ENCODE measurements around the gene CTTNBP2NL. TPM values are rescaled to one million over a fixed set of nuclear protein-coding genes. Genes with fewer than 3 reads are reported as not detected.

The CTTNBP2NL gene
- total and polyA plus RNA-seq, 2 of the 4 experiments (the other 2 are of a cell fraction), result 12.4 to 22.0 TPM

DNA sequence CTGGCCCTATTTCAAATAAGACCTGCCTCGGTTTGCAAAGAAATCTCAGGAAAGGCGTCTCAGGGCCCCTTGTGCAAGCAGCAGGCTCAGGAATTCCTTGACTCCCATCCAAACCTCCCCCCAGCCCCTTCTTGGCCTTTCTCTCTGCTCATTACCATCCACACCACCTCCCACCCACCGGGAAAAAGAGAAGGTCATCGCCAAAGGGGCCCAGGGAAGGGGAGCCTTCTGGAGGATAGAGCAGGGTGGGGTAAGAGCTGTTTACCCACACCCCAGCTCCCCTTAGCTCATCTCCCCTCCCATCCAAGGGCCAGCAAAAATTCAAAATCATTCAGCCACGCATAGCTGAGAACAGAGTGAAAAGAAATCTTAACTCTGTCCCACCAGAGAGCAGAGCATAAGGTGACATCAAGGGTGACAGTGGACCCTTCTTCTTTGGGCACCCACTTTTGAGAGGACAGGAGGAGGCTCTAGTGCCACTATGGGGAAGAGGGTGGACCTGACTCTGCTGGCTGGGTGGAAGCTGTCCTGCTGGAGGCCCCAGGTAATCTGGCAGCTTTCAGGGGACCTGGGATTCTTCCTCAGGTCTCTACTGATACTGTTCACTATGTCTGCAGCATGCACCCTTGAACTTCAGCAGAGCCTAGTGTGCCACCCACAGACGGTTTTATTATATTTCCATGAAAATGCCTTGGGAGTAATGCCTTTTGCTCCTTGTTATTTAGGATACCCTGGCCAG lies 108.8 kb downstream of the CTTNBP2NL start:
- Histone ChIP-seq H4K5ac (ENCODE audit: low read depth, low read length) (no peak overlapping the region), H2AK5ac (ENCODE audit: low read depth, low read length) (no peak overlapping the region), H2BK20ac (ENCODE audit: low read depth, low read length) (no peak overlapping the region), H3K4me3 (ENCODE audit: insufficient read depth, low read depth, low read length) (no peak overlapping the region), H3K9me1 (ENCODE audit: insufficient read depth, low read length) (no peaks in the 10 kb centered on the region), H3K14ac (replicated peaks; ENCODE audit: low read depth, low read length) (no peak overlapping the region), H3K79me1 (ENCODE audit: low read depth in 1 of 2, low read length in 2 of 2) (no peaks in the 10 kb centered on the region), H3K4ac (ENCODE audit: low read depth, low read length) (no peak overlapping the region), H3K9ac (ENCODE audit: low read depth, low read length) (no peak overlapping the region), H2BK120ac (ENCODE audit: low read depth, low read length) (no peak overlapping the region), H4K91ac (ENCODE audit: insufficient read depth, low read depth, low read length) (no peak overlapping the region), H3K36me3 (ENCODE audit: control insufficient read depth, insufficient read depth, low read length) (no peaks in the 10 kb centered on the region), H4K8ac (ENCODE audit: low read depth in 2 of 2, low read length in 2 of 2) (no peak overlapping the region), H2BK15ac (ENCODE audit: low read depth, low read length) (no peak overlapping the region), H4K20me1 (ENCODE audit: insufficient read depth, low read length) (no peaks in the 10 kb centered on the region), H3K23ac (ENCODE audit: low read depth, low read length) (no peak overlapping the region), H3K9me3 (ENCODE audit: control insufficient read depth, insufficient read depth, low read length) (peaks cover 4% of the 10 kb centered on the region; the same call in 1 of the 2 replicates), H3K4me2 (ENCODE audit: low read depth, low read length) (no peak overlapping the region), H3K4me1 (ENCODE audit: control insufficient read depth, insufficient read depth, low read length) (peaks cover 8% of the 10 kb centered on the region; the same call in 1 of the 2 replicates), H3K27ac (ENCODE audit: insufficient read depth, low read length) (no peak overlapping the region), H2AK9ac (replicated peaks; ENCODE audit: low read depth, low read length, poor library complexity) (no peak overlapping the region), H3K56ac (ENCODE audit: extremely low read depth, insufficient read depth, low read length) (no peak overlapping the region), H3K18ac (ENCODE audit: low read depth, low read length) (no peak overlapping the region), H3K27me3 (ENCODE audit: control insufficient read depth, insufficient read depth, low read length) (peaks cover 50% of the 10 kb centered on the region), H2BK5ac (ENCODE audit: low read depth, low read length, poor library complexity, severe bottlenecking) (no peak overlapping the region), H2AFZ (replicated peaks; ENCODE audit: low read length, poor library complexity) (no peak overlapping the region)
- ATAC-seq (ENCODE audit: low read depth) (no peak), DNase-seq (no peak)
- intact Hi-C loops (cut with micrococcal nuclease), result no loop called here
- no peak for TF ChIP-seq USF2 (IDR thresholded peaks at IDR 0.05; ENCODE audit: low read depth, low read length)
- no peak for TF ChIP-seq POLR2A (IDR thresholded peaks at IDR 0.05; ENCODE audit: low read depth, low read length)
- TF ChIP-seq RFX5 (IDR thresholded peaks at IDR 0.05; ENCODE audit: low read depth, low read length), result no peak
- TF ChIP-seq FOS (IDR thresholded peaks at IDR 0.05; ENCODE audit: low read depth, low read length), result no peak
- no peak for TF ChIP-seq NFE2L2 (IDR thresholded peaks at IDR 0.05; ENCODE audit: low read depth, low read length)
- TF ChIP-seq BHLHE40 (IDR thresholded peaks at IDR 0.05; ENCODE audit: low read depth, low read length), result no peak
- no peak for TF ChIP-seq MXI1 (IDR thresholded peaks at IDR 0.05; ENCODE audit: borderline replicate concordance, low read depth, low read length)
- no peak for TF ChIP-seq CEBPB (IDR thresholded peaks at IDR 0.05; ENCODE audit: low read depth, low read length)
- no peak for TF ChIP-seq CTCF (conservative IDR thresholded peaks at IDR 0.05; ENCODE audit: low read depth, low read length)
- TF ChIP-seq SMC3 (IDR thresholded peaks at IDR 0.05; ENCODE audit: low read depth, low read length), result no peak
- TF ChIP-seq, protein P1, sequence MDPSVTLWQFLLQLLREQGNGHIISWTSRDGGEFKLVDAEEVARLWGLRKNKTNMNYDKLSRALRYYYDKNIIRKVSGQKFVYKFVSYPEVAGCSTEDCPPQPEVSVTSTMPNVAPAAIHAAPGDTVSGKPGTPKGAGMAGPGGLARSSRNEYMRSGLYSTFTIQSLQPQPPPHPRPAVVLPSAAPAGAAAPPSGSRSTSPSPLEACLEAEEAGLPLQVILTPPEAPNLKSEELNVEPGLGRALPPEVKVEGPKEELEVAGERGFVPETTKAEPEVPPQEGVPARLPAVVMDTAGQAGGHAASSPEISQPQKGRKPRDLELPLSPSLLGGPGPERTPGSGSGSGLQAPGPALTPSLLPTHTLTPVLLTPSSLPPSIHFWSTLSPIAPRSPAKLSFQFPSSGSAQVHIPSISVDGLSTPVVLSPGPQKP (IDR thresholded peaks at IDR 0.05; ENCODE audit: borderline replicate concordance, low read depth, low read length), result no peak
- TF ChIP-seq RAD21 (IDR thresholded peaks at IDR 0.05; ENCODE audit: low read length), result no peak
- TF ChIP-seq RCOR1 (IDR thresholded peaks at IDR 0.05; ENCODE audit: insufficient replicate concordance, low read length), result no peak
- TF ChIP-seq CHD1 (IDR thresholded peaks at IDR 0.05; ENCODE audit: low read depth, low read length), result no peak
- ChIA-PET CTCF (interaction anchor here (0.6 to 1.0 kb wide), 2 partner anchors 33 to 109 kb away, joined by 3 read pairs; no protein-coding TSS in a partner anchor), POLR2A (ENCODE audit: unreplicated experiment) (no interaction called here)
- BruUV-seq (replicated peaks), result no TSS peak
- dilution Hi-C loops (cut with HindIII; ENCODE audit: low sequenced_read_pairs, unreplicated experiment), result no loop called here
- in situ Hi-C loops (cut with MboI; ENCODE audit: low sequenced_read_pairs), result loop anchor here (5.0 to 10.0 kb wide), 2 partner anchors 112 to 200 kb away; partner anchors contain the start of genes CAPZA1, RHOC and ST7L
- WGBS, 2 experiments (ENCODE audit: extremely low coverage in 2 of 2, insufficient read length in 1 of 2), result no CpG with 5 or more reads among the region's 6 CpGs
